Measurements from ENCODE around the gene IL17C.

Gene IL17C

GRCh38 chr16:88678224-88678979 lies 40.0 kb downstream of the IL17C start:
- no peak for TF ChIP-seq POLR2A (IDR thresholded peaks at IDR 0.05; ENCODE audit: low read length)
- DNase-seq = no peak

GRCh38 chr16:88680554-88681083 lies 42.2 kb downstream of the IL17C start:
- DNase-seq = no peak
- TF ChIP-seq POLR2A (IDR thresholded peaks at IDR 0.05; ENCODE audit: low read length) = no peak
- TF ChIP-seq GATA1 (IDR thresholded peaks at IDR 0.05; ENCODE audit: low read depth, low read length) = no peak

DNA sequence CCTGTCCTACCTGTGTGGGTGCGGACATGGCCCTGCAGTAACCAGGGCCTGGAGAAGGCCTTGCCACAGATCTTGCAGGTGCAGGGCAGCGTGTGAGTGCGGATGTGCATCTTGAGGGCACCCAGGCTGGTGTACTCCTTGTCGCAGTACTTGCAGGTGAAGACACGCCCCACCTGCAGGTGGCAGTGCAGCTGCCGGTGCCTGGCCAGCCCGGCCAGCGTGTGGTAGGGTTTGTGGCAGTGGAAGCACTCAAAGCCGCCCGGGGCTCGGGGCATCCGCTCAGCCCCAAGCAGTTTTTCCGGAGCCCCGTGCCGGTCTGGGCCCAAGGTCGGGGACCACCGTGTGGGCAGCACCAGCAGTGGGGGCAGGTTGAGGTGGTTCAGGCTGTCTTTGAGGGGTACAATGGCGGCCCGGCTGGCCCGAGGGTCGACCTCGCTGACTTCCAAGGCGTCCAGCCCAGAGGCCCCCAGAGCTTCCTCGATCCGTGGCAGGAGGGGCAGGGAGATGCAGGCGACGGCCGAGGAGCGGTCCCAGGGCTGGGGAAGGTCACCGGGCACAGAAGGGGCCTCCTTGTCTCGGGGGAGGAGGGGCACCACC lies 42.8 kb downstream of the IL17C start:
- TF ChIP-seq GATA1 (IDR thresholded peaks at IDR 0.05; ENCODE audit: low read depth, low read length) (no peak), POLR2A (IDR thresholded peaks at IDR 0.05; ENCODE audit: low read length) (no peak)
- peak in 1 of 2 experiments; percentile 37 for DNase-seq

GRCh38 chr16:88681709-88682451 lies 43.5 kb downstream of the IL17C start:
- DNase-seq = no peak
- no peak for TF ChIP-seq GATA1 (IDR thresholded peaks at IDR 0.05; ENCODE audit: low read depth, low read length)
- no peak for TF ChIP-seq POLR2A (IDR thresholded peaks at IDR 0.05; ENCODE audit: low read length)

DNA sequence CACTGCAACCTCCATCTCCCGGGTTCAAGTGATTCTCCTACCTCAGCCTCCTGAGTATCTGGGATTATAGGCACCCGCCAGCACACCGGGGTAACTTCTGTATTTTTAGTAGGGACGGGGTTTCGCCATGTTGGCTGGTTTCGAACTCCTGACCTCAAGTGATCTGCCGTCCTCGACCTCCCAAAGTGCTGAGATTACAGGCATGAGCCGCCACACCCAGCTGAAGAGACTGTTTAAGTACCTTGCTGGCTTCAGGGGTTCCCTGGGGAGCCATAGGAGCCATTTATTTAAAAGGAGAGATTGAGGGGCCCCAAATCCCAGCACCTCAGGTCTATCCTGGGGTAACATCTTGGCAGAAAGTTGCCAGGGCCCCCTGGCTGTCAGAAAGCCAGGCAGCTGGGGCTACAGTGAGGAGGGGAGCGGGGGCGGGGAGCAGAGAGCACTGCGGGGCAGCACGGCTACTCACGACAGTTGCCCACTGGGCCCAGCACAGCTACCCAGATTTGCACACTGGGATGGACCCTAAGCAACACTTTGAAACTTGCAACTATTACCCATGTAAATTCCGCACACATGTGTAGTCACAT lies 46.3 kb downstream of the IL17C start:
- no peak for TF ChIP-seq POLR2A (IDR thresholded peaks at IDR 0.05; ENCODE audit: low read length)
- TF ChIP-seq GATA1 (IDR thresholded peaks at IDR 0.05; ENCODE audit: low read depth, low read length) = no peak
- DNase-seq = no peak

- DNase-seq = peak in 1 of 2 experiments; percentile 21
- no peak for TF ChIP-seq POLR2A (IDR thresholded peaks at IDR 0.05; ENCODE audit: low read length)
- no peak for TF ChIP-seq GATA1 (IDR thresholded peaks at IDR 0.05; ENCODE audit: low read depth, low read length)
Measured at GRCh38 chr16:88685156-88686061, 47.0 kb downstream of the IL17C start.

GRCh38 chr16:88686062-88686438 lies 47.7 kb downstream of the IL17C start:
- DNase-seq = no peak

DNA sequence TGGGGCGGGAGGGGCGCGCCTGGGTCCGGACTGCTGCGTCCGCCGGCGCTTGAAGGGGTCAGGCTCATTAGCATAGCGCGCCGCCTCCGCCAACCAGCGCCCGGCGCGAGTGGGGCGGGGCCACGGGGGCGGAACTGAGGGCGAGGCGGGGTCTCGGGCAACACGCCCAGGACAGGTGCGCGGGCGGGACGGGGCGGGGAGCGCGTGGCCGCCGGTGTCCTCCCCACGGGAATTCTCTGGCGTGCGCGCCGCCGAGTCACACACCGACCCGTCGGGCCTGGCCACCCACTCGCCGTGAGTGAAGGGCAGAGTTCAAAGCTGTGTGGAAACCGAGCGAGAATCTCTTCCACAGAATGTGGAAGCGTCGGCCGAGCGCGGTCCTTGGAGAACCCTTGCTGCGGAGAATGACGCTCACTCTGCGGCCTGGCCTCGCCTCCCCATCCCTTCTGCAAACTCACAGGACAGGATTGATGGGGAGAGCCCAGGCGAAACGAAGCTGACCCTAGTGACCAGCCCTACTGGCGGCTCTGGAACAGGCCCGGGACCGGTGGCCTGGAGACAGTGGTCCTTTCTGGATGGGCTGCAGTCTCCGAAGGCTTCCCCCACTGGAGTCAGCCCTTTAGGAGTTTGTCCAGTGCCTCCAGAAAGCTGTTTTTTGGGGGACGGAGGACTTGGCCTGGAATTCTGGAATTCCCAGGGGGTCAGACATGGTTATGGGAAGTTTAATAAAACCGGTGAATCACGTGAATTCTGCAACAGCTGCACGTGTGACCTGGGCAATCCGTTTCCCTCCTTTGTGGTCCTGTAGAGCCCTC lies 48.3 kb downstream of the IL17C start, which contains the start of gene SNAI3:
Gene SNAI3 (minus strand): TSS at position 69 of the 815 bp plus-strand sequence. CDS start 101 bp downstream, outside the sequence.
- no peak for TF ChIP-seq GATA1 (IDR thresholded peaks at IDR 0.05; ENCODE audit: low read depth, low read length)
- DNase-seq = peak; percentile 66 to 70

More at GRCh38 chr16:88686062-88686438, 47.7 kb downstream of the IL17C start:
- no peak for TF ChIP-seq GATA1 (IDR thresholded peaks at IDR 0.05; ENCODE audit: low read depth, low read length)
- TF ChIP-seq POLR2A (IDR thresholded peaks at IDR 0.05; ENCODE audit: low read length) = no peak

GRCh38 chr16:88687254-88687576 lies 48.8 kb downstream of the IL17C start:
- no peak for DNase-seq
- TF ChIP-seq GATA1 (IDR thresholded peaks at IDR 0.05; ENCODE audit: low read depth, low read length) (no peak), POLR2A (IDR thresholded peaks at IDR 0.05; ENCODE audit: low read length) (no peak)

- DNase-seq = no peak
- no peak for TF ChIP-seq POLR2A (IDR thresholded peaks at IDR 0.05; ENCODE audit: low read length)
- no peak for TF ChIP-seq GATA1 (IDR thresholded peaks at IDR 0.05; ENCODE audit: low read depth, low read length)
Measured at GRCh38 chr16:88687676-88688012, 49.3 kb downstream of the IL17C start.

- no peak for TF ChIP-seq GATA1 (IDR thresholded peaks at IDR 0.05; ENCODE audit: low read depth, low read length)
- TF ChIP-seq POLR2A (IDR thresholded peaks at IDR 0.05; ENCODE audit: low read length) = no peak
- peak; percentile 86 to 88 for DNase-seq
Measured at GRCh38 chr16:88688013-88688778, 49.8 kb downstream of the IL17C start.
